GM18951 (cell line): Measurements from ENCODE around the gene IL1RL2.

Experiments used
- POLR2A ChIP-seq: IDR thresholded peaks from 4 replicates; pipeline ENCODE4 v1.6.1; 2011; ENCODE audit warnings: mild to moderate bottlenecking; ENCODE audit not compliant: insufficient read length, insufficient read depth; ENCODE audit errors: extremely low read depth
- in situ Hi-C: fragments of 300-500 bp; cut with MboI; formaldehyde crosslinking; loops from one replicate; pipeline ENCODE4 v1.12.0; 2022; ENCODE audit warnings: low sequenced_read_pairs, mixed read lengths, inconsistent platforms; ENCODE audit not compliant: unreplicated experiment

The IL1RL2 gene

GRCh38 chr2:102147935-102148334, 38.9 kb upstream of the IL1RL2 start:
- no peak for TF ChIP-seq POLR2A
- in situ Hi-C loops: no loop called here

GRCh38 chr2:102149243-102149642, 37.6 kb upstream of the IL1RL2 start:
- TF ChIP-seq POLR2A: no peak
- in situ Hi-C loops: no loop called here

GRCh38 chr2:102149644-102150455, 37.0 kb upstream of the IL1RL2 start:
- no peak for TF ChIP-seq POLR2A
- in situ Hi-C loops: no loop called here

GRCh38 chr2:102154364-102154763, 32.5 kb upstream of the IL1RL2 start:
- TF ChIP-seq POLR2A: no peak
- in situ Hi-C loops: no loop called here

GRCh38 chr2:102154946-102155702, 31.7 kb upstream of the IL1RL2 start:
- in situ Hi-C loops: no loop called here

DNA sequence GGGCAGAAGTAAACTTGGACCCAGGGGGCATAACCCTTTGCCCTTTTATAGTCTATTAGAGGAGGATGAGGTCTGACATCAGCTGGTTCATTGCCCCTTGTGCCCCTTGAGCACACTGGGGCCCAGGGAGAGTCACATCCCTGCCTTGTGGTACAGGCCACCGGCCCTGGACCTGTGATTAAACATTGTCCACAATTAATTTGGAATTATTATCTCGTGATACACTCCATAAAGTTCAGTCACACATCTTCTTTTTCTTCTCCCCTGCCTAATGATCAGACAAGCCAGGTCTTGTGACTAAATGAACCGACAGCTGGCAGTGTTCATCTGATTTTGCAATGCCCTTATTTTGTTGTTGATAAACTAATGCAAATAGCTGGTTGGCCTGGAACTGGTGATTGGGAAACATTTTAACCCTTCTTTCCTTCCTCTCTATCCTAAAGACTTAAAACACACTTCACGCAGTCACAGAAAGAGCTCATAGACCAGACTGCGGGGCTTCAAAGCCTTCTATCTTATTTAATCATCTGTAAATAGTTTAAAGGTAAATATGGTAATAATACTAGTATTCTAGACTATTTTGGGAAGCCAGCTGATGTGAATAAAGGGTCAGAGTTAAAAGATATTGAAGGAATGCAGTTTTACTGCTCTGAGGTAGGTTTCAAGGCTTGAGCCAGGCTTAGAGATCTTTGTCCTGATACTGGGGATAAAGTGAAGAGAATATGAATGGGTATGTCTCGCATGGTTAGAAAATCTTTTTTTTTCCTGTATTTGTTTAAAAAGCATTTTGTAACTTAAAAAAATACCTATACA, 30.9 kb upstream of the IL1RL2 start:
- in situ Hi-C loops: no loop called here
- TF ChIP-seq POLR2A: no peak

More at GRCh38 chr2:102154946-102155702, 31.7 kb upstream of the IL1RL2 start:
- TF ChIP-seq POLR2A: no peak

GRCh38 chr2:102158011-102158755, 28.6 kb upstream of the IL1RL2 start:
- TF ChIP-seq POLR2A: no peak
- in situ Hi-C loops: no loop called here

- in situ Hi-C loops: no loop called here
- TF ChIP-seq POLR2A: no peak
These were observed 27.5 kb upstream of the IL1RL2 start for GRCh38 chr2:102159295-102159694.

- in situ Hi-C loops: no loop called here
- no peak for TF ChIP-seq POLR2A
These were observed 20.5 kb upstream of the IL1RL2 start for GRCh38 chr2:102166189-102166845.

DNA sequence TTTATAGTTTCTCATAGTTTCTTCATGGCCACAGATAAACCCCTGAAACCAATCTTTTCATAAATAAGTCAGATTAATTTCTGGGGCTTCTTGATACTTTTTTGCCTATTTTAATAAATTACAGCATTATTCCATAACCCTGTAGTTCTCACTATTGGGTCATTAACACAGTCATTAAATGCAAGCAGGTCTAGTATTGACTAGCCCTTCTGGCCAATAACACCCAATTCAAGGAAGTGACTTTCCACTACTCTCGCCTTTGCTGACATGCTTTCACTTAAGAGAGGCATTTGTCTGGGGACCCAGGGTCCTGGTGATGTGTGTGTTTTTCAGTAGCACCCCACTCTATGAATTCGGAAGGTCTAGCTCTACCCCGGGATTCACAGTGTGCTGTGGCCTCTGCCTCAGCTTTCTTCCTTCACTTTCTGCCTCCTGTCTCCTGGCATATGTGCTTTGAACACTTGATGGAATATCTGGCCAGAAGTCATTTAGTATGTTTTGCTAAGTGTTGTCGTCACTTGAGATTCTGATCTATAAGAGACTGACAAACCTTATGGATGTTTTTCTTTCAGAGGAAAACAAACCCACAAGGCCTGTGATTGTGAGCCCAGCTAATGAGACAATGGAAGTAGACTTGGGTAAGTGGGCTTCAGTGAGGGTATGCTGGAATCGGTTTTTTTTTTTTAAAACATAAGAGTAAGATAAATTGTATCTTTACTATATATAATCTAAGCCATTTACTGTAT, 18.6 kb upstream of the IL1RL2 start:
- in situ Hi-C loops: no loop called here
- TF ChIP-seq POLR2A: no peak

DNA sequence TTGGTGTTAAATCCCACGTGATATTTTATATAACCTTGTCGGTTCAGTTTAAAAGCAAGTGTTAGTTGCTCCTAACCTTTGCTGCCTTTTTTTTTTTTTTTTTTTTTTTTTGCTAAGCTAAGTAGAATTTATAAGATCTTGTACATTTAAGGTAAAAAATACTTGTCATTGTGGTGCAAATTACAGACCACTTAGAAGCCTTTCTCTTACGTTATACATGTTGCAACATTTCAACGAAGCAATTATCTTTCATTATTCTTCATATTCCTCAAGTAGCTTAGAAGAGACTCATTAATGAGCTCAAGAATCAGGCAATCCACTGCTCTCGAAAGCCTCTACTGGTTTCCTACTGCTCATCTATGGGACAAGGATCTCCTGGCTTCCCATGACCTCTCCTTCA, 14.9 kb upstream of the IL1RL2 start:
- TF ChIP-seq POLR2A: no peak

More for the DNA sequence above, 14.9 kb upstream of the IL1RL2 start:
- in situ Hi-C loops: no loop called here
